Neural progenitor cell (in vitro differentiated cells): Measurements from ENCODE around the gene SPDYE4.

Experiments
- EZH2phosphoT487 ChIP-seq: fragments of 200-600 bp; sonication (generic); IDR thresholded peaks from 2 replicates; pipeline ENCODE4 v1.6.1; 2017; ENCODE audit warnings: antibody characterized with exemption
- TF ChIP-seq, protein P1 (sequence below): fragments of 200-600 bp; sonication (generic); IDR thresholded peaks from 2 replicates; pipeline ENCODE4 v1.5.1; 2017; ENCODE audit warnings: antibody characterized with exemption, mild to moderate bottlenecking

DNA sequence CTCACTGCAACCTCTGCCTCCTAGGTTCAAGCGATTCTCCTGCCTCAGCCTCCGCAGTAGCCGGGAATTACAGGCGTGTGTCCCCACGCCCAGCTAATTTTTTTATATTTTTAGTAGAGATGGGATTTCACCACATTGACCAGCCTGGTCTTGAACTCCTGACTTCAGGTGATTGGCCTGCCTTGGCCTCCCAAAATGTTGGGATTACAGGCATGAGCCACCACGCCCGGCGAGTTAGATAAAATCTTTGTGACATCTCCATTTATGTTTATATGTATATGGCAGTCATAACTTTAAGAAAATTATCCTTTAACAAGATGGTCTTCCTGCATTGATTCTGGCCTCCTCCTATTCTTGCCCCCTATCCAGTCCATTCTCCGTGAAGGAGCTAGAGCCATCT, 37.8 kb downstream of the SPDYE4 start:
- TF ChIP-seq EZH2phosphoT487, result no peak
- TF ChIP-seq, protein P1, sequence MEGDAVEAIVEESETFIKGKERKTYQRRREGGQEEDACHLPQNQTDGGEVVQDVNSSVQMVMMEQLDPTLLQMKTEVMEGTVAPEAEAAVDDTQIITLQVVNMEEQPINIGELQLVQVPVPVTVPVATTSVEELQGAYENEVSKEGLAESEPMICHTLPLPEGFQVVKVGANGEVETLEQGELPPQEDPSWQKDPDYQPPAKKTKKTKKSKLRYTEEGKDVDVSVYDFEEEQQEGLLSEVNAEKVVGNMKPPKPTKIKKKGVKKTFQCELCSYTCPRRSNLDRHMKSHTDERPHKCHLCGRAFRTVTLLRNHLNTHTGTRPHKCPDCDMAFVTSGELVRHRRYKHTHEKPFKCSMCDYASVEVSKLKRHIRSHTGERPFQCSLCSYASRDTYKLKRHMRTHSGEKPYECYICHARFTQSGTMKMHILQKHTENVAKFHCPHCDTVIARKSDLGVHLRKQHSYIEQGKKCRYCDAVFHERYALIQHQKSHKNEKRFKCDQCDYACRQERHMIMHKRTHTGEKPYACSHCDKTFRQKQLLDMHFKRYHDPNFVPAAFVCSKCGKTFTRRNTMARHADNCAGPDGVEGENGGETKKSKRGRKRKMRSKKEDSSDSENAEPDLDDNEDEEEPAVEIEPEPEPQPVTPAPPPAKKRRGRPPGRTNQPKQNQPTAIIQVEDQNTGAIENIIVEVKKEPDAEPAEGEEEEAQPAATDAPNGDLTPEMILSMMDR, result no peak
